Adrenal gland (tissue), 12 donors: Measurements from ENCODE around the gene ALLC. TPM values are rescaled to one million over a fixed set of nuclear protein-coding genes. Genes with fewer than 3 reads are reported as not detected.

ENCODE experiments used
- DNase-seq, 7 donors: peaks; one replicate each; pipeline ENCODE4 v3.0.0-alpha.2; 2019 to 2020
- H3K27ac ChIP-seq, 5 donors: fragments of 200-600 bp; sonication (generic) in 4 of 5; 1 replicate in 3 of 5; 2 replicates in 2 of 5; pipeline versions ENCODE4 v1.5.1 to v1.8.0; 2016 to 2020; ENCODE audit warnings: mild to moderate bottlenecking in 1 of 5
- H3K27me3 ChIP-seq: fragments of 200-600 bp; 2 replicates; pipeline ENCODE4 v1.8.0; 2021
- H3K36me3 ChIP-seq, 2 donors: fragments of 200-600 bp; replicated peaks in 1 of 2; 1 replicate in 1 of 2; 2 replicates in 1 of 2; pipeline versions ENCODE4 v1.5.1 to v1.8.0; 2018 to 2022
- H3K4me1 ChIP-seq, 2 donors: fragments of 200-600 bp; replicated peaks in 1 of 2; 1 replicate in 1 of 2; 2 replicates in 1 of 2; pipeline versions ENCODE4 v1.5.1 to v1.8.0; 2018 to 2021
- H3K4me3 ChIP-seq, 4 donors: fragments of 200-600 bp; sonication (generic) in 3 of 4; one replicate each; pipeline ENCODE4 v1.5.1; 2016 to 2018
- H3K9me3 ChIP-seq, 3 donors: fragments of 200-600 bp; sonication (generic) in 1 of 3; replicated peaks in 1 of 3; 1 replicate in 2 of 3; 2 replicates in 1 of 3; pipeline versions ENCODE4 v1.5.1 to v1.8.0; 2016 to 2021
- POLR2A ChIP-seq, 2 donors: fragments of 450-650 bp; IDR thresholded peaks; one replicate each; pipeline ENCODE4 v1.6.1; 2017; ENCODE audit warnings: antibody characterized with exemption in 2 of 2, mild to moderate bottlenecking in 2 of 2, moderate library complexity in 1 of 2
- WGBS, 4 donors: extraction: QIAGEN DNeasy Blood & Tissue Kit in 2 of 4; methylation state at CpG; one replicate each; pipeline versions ENCODE4 v1.1.5 to v1.1.7; 2013 to 2017; 5-methylcytosine and 5-hydroxymethylcytosine counted together
- intact Hi-C, 2 donors: fragments of 100-400 bp; cut with DNase I; formaldehyde crosslinking; loops; one replicate each; pipeline versions ENCODE4 v1.14.1 to v1.15.0; 2022 to 2023
- polyA plus RNA-seq, 3 donors: library from polyadenylated mRNA; stranded (reverse); fragments of 200-250 nt in 2 of 3; fragments of 350-450 nt in 1 of 3; fragmentation: Illumina TruSeq in 1 of 3; extraction: RNeasy Lipid Tissue Mini Kit (QIAGEN cat#74804) in 1 of 3; gene quantifications; one replicate each; pipeline ENCODE4 v1.2.3, GENCODE V29; 2013 to 2014
- total RNA-seq, 9 donors: library from RNA; depleted of rRNA in 4 of 9; stranded (reverse); fragments of >200 nt in 4 of 9; fragments of 120-200 nt in 1 of 9; fragmentation: NEBNext Ultra II Directional in 1 of 9; extraction: Animal tissue kit (Norgen Biotek cat#: 25700) in 1 of 9; gene quantifications; one replicate each; pipeline versions ENCODE4 v1.1.0 to v1.2.4, GENCODE V29; 2013 to 2023
- TF ChIP-seq, protein P1 (sequence below), 6 experiments: fragments of 450-650 bp in 4 of 6; fragments of 200-600 bp in 2 of 6; sonication (generic) in 1 of 6; IDR thresholded peaks; 1 replicate in 5 of 6; 2 replicates in 1 of 6; pipeline versions ENCODE4 v1.5.1 to v1.8.0; 2016 to 2021; ENCODE audit warnings: antibody characterized with exemption in 6 of 6, mild to moderate bottlenecking in 2 of 6, moderate library complexity in 1 of 6
- donor health status: healthy with polysubstance abuse.
- donor health status: Bipolar disorder and iron deficiency.
- donor health status: DM: yes; HTN: yes; CAD: no.
- donor health status: DM: no; HTN: no; CAD: no.
- donor health status: DM: no; HTN: no; CAD: no.
- donor health status: DM: yes; HTN: yes; CAD: no.

Gene ALLC
- total and polyA plus RNA-seq, 12 donors = 0.07 to 7.9 (median 0.72) TPM; not detected in 5

- no peak overlapping the region for H3K27ac ChIP-seq
- H3K9me3 ChIP-seq = no peaks in the 10 kb centered on the region
- H3K4me3 ChIP-seq = no peak overlapping the region
- DNase-seq = no peak
- 85 to 94% (median 85%) methylated on average over 6 to 10 of the region's 10 CpGs for WGBS, 4 donors
- no peaks in the 10 kb centered on the region for H3K4me1 ChIP-seq
- TF ChIP-seq, protein P1, sequence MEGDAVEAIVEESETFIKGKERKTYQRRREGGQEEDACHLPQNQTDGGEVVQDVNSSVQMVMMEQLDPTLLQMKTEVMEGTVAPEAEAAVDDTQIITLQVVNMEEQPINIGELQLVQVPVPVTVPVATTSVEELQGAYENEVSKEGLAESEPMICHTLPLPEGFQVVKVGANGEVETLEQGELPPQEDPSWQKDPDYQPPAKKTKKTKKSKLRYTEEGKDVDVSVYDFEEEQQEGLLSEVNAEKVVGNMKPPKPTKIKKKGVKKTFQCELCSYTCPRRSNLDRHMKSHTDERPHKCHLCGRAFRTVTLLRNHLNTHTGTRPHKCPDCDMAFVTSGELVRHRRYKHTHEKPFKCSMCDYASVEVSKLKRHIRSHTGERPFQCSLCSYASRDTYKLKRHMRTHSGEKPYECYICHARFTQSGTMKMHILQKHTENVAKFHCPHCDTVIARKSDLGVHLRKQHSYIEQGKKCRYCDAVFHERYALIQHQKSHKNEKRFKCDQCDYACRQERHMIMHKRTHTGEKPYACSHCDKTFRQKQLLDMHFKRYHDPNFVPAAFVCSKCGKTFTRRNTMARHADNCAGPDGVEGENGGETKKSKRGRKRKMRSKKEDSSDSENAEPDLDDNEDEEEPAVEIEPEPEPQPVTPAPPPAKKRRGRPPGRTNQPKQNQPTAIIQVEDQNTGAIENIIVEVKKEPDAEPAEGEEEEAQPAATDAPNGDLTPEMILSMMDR (IDR thresholded peaks at IDR 0.05) = no peak
- TF ChIP-seq POLR2A (IDR thresholded peaks at IDR 0.05) = no peak
- H3K27me3 ChIP-seq = no peaks in the 10 kb centered on the region
- H3K36me3 ChIP-seq = no peaks in the 10 kb centered on the region
- intact Hi-C loops = loop anchor here (5.0 kb wide), 3 partner anchors 51 to 101 kb away; no protein-coding TSS in a partner anchor
Observed at GRCh38 chr2:3726511-3726910, 68.5 kb downstream of the ALLC start.

- Histone ChIP-seq H3K4me1 (no peaks in the 10 kb centered on the region), H3K4me3 (no peak overlapping the region), H3K27ac (no peak overlapping the region), H3K9me3 (no peaks in the 10 kb centered on the region), H3K36me3 (no peaks in the 10 kb centered on the region), H3K27me3 (no peaks in the 10 kb centered on the region)
- intact Hi-C loops = loop anchor here (5.0 kb wide), 3 partner anchors 50 to 100 kb away; no protein-coding TSS in a partner anchor
- WGBS, 4 donors = 58 to 68% (median 65%) methylated on average over 12 of the region's 12 CpGs
- no peak for DNase-seq
- TF ChIP-seq, protein P1 (IDR thresholded peaks at IDR 0.05) = no peak
- no peak for TF ChIP-seq POLR2A (IDR thresholded peaks at IDR 0.05)
Observed at GRCh38 chr2:3727397-3728045, 69.5 kb downstream of the ALLC start.

DNA sequence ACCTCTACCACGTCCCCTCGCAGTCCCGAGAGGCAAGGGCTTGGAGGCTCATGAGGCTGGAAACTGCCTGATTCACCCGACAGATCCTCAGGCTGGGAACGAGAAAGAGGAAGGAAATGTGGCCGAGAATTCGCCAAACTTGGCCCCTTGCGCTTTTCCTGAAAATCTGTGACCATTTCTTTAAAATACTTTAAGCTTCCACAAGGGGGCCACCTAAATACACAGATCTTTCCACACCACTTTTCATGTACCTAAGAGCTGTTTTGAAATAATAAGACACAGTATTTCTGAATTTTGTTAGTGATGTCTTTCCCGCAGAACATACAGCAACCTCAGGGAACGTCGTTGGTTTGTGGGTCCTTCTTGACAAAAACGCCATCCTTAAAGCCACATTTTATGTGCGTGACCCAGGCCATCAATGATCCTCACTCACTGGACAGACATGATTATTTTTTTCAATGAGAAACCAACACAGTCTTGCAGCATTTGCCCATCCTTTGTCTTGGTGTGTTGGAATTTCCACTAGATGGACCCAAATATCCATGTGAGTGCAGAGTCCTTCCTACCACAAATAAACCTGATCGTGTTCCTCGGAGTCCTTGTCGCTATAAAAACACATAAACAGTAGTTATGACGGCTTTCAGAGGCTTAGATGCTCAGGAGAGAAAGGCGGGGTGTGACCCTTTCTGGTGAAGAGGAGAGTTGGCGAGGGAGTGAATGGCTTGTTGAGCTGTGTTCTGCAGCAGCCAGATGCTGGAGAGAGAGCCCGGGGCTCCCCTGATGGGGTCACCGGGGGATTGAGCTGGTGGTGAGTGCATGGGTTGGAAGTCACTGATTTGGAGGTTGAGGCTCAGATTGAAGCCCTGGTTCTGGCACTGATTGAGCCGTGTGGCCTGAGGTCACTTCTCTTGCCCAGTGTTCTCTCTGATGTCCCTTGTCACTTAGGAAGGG, 70.4 kb downstream of the ALLC start:
- H3K27me3 ChIP-seq = no peaks in the 10 kb centered on the region
- WGBS, 4 donors = 27 to 30% (median 29%) methylated on average over 22 of the region's 22 CpGs
- H3K4me1 ChIP-seq = no peaks in the 10 kb centered on the region
- H3K36me3 ChIP-seq = no peaks in the 10 kb centered on the region
- intact Hi-C loops = loop anchor here (5.0 kb wide), 3 partner anchors 49 to 99 kb away; no protein-coding TSS in a partner anchor
- peak in 4 of 7 donors; percentile 26 to 60 (median 38) for DNase-seq
- H3K27ac ChIP-seq = no peak overlapping the region
- H3K4me3 ChIP-seq = no peak overlapping the region
- H3K9me3 ChIP-seq = no peaks in the 10 kb centered on the region
- TF ChIP-seq POLR2A (IDR thresholded peaks at IDR 0.05) = no peak
- TF ChIP-seq, protein P1 (IDR thresholded peaks at IDR 0.05) = peak; percentile 58 to 71 (median 68)

DNA sequence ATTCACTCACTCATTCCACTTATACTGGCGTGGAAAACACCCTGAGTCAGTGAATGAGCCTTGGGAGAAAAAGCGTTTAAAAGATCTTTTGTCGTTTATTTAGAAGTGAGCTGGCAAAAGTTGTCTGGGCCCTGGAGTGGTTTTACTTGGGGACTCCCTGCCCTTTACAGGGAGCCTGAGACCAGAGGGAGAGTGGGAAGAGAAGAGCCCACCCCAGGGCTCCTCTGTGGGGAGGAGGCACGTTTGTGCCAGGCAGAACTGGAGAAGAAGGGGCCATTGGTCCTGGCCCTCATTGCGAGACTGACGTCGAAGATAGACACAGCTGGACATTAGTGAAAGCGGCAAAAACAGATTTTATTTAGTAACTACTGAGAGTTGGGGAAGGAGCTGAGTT, 71.1 kb downstream of the ALLC start:
- Histone ChIP-seq H3K36me3 (no peaks in the 10 kb centered on the region), H3K27me3 (no peaks in the 10 kb centered on the region), H3K4me1 (no peaks in the 10 kb centered on the region), H3K4me3 (no peak overlapping the region), H3K27ac (no peak overlapping the region), H3K9me3 (no peaks in the 10 kb centered on the region)
- 77 to 86% (median 82%) methylated on average over 8 of the region's 8 CpGs for WGBS, 4 donors
- no peak for TF ChIP-seq POLR2A (IDR thresholded peaks at IDR 0.05)
- intact Hi-C loops = loop anchor here (5.0 kb wide), 3 partner anchors 48 to 98 kb away; no protein-coding TSS in a partner anchor
- no peak for DNase-seq
